Neural progenitor cell (in vitro differentiated cells): ENCODE results near the gene BGN. TPM values are rescaled to one million over a fixed set of nuclear protein-coding genes. Genes with fewer than 3 reads are reported as not detected.

Experiments used
- DNase-seq: peaks from one replicate; pipeline ENCODE4 v3.0.0-alpha.2; 2016; ENCODE audit warnings: low spot score
- H2AFZ ChIP-seq: fragments of 200-600 bp; sonication (generic); replicated peaks from 2 replicates; pipeline ENCODE4 v1.6.1; 2016; ENCODE audit warnings: antibody characterized with exemption
- H3F3A ChIP-seq: fragments of 200-600 bp; sonication (generic); 2 replicates; pipeline ENCODE4 v1.6.1; 2016; ENCODE audit warnings: antibody characterized with exemption, low read depth
- H3K27ac ChIP-seq: fragments of 200-600 bp; sonication (generic); 2 replicates; pipeline ENCODE4 v1.5.1; 2016; ENCODE audit warnings: mild to moderate bottlenecking
- H3K27me3 ChIP-seq: fragments of 200-600 bp; sonication (generic); 2 replicates; pipeline ENCODE4 v1.6.1; 2016; ENCODE audit warnings: mild to moderate bottlenecking, moderate library complexity
- H3K36me3 ChIP-seq: fragments of 200-600 bp; sonication (generic); 2 replicates; pipeline ENCODE4 v1.5.1; 2016
- H3K4me1 ChIP-seq: fragments of 200-600 bp; sonication (generic); 2 replicates; pipeline ENCODE4 v1.6.1; 2016; ENCODE audit warnings: mixed run types
- H3K4me2 ChIP-seq: fragments of 200-600 bp; sonication (generic); 2 replicates; pipeline ENCODE4 v1.6.1; 2016
- H3K4me3 ChIP-seq: fragments of 200-600 bp; sonication (generic); 2 replicates; pipeline ENCODE4 v1.5.1; 2016
- H3K79me2 ChIP-seq: fragments of 200-600 bp; sonication (generic); 2 replicates; pipeline ENCODE4 v1.6.1; 2016; ENCODE audit warnings: low read depth
- H3K9ac ChIP-seq: fragments of 200-600 bp; sonication (generic); 2 replicates; pipeline ENCODE4 v1.6.1; 2016
- H3K9me3 ChIP-seq: fragments of 200-600 bp; sonication (generic); 2 replicates; pipeline ENCODE4 v1.5.1; 2016; ENCODE audit warnings: low read depth
- H4K20me1 ChIP-seq: fragments of 200-600 bp; sonication (generic); 2 replicates; pipeline ENCODE4 v1.6.1; 2016; ENCODE audit warnings: low read depth
- H3K27ac Mint-ChIP-seq: 3 replicates; pipeline ENCODE4 v1.8.0; 2021; ENCODE audit warnings: mixed read lengths
- H3K27me3 Mint-ChIP-seq: 2 replicates; pipeline ENCODE4 v1.8.0; 2022; ENCODE audit warnings: low read depth, mild to moderate bottlenecking, inconsistent platforms, moderate library complexity, mixed read lengths; ENCODE audit not compliant: insufficient read depth
- H3K36me3 Mint-ChIP-seq: 3 replicates; pipeline ENCODE4 v1.8.0; 2021; ENCODE audit warnings: mixed read lengths
- H3K4me1 Mint-ChIP-seq: 3 replicates; pipeline ENCODE4 v1.8.0; 2021; ENCODE audit warnings: mixed read lengths
- H3K4me3 Mint-ChIP-seq: 3 replicates; pipeline ENCODE4 v1.8.0; 2021; ENCODE audit warnings: mild to moderate bottlenecking, moderate library complexity, mixed read lengths
- H3K9me3 Mint-ChIP-seq: 3 replicates; pipeline ENCODE4 v1.8.0; 2020; ENCODE audit warnings: mixed read lengths
- EZH2 ChIP-seq: fragments of 200-600 bp; sonication (generic); IDR thresholded peaks from 2 replicates; pipeline ENCODE4 v1.6.1; 2017; ENCODE audit warnings: antibody characterized with exemption, mild to moderate bottlenecking, moderate library complexity
- EZH2phosphoT487 ChIP-seq: fragments of 200-600 bp; sonication (generic); IDR thresholded peaks from 2 replicates; pipeline ENCODE4 v1.6.1; 2017; ENCODE audit warnings: antibody characterized with exemption
- total RNA-seq: library from RNA; depleted of rRNA; stranded (reverse); fragments of >200 nt; gene quantifications from 2 replicates; pipeline ENCODE4 v1.2.3, GENCODE V29; 2015; ENCODE audit warnings: low replicate concordance
- TF ChIP-seq, protein P1 (sequence below): fragments of 200-600 bp; sonication (generic); IDR thresholded peaks from 2 replicates; pipeline ENCODE4 v1.5.1; 2017; ENCODE audit warnings: antibody characterized with exemption, mild to moderate bottlenecking

BGN gene
- total RNA-seq, 1 donor from 2014 or later = not detected

- no peak overlapping the region for H3K4me3 ChIP-seq
- H3K27me3 Mint-ChIP-seq = peaks cover 22% of the 10 kb centered on the region
- H3K9ac ChIP-seq = no peak overlapping the region
- DNase-seq = no peak
- no peak overlapping the region for H2AFZ ChIP-seq
- no peaks in the 10 kb centered on the region for H3K36me3 ChIP-seq
- H3K27ac ChIP-seq = no peak overlapping the region
- TF ChIP-seq EZH2phosphoT487 (no peak), EZH2 (no peak)
- TF ChIP-seq, protein P1, sequence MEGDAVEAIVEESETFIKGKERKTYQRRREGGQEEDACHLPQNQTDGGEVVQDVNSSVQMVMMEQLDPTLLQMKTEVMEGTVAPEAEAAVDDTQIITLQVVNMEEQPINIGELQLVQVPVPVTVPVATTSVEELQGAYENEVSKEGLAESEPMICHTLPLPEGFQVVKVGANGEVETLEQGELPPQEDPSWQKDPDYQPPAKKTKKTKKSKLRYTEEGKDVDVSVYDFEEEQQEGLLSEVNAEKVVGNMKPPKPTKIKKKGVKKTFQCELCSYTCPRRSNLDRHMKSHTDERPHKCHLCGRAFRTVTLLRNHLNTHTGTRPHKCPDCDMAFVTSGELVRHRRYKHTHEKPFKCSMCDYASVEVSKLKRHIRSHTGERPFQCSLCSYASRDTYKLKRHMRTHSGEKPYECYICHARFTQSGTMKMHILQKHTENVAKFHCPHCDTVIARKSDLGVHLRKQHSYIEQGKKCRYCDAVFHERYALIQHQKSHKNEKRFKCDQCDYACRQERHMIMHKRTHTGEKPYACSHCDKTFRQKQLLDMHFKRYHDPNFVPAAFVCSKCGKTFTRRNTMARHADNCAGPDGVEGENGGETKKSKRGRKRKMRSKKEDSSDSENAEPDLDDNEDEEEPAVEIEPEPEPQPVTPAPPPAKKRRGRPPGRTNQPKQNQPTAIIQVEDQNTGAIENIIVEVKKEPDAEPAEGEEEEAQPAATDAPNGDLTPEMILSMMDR = no peak
- H3F3A ChIP-seq = no peaks in the 10 kb centered on the region
- H4K20me1 ChIP-seq = no peaks in the 10 kb centered on the region
- H3K27me3 ChIP-seq = peaks cover 67% of the 10 kb centered on the region
- no peak overlapping the region for H3K4me3 Mint-ChIP-seq
- H3K4me1 Mint-ChIP-seq = peaks cover 9% of the 10 kb centered on the region
- peaks cover 15% of the 10 kb centered on the region for H3K9me3 Mint-ChIP-seq
- H3K27ac Mint-ChIP-seq = no peak overlapping the region
- no peaks in the 10 kb centered on the region for H3K79me2 ChIP-seq
- H3K9me3 ChIP-seq = no peaks in the 10 kb centered on the region
- H3K36me3 Mint-ChIP-seq = no peaks in the 10 kb centered on the region
- H3K4me1 ChIP-seq = no peaks in the 10 kb centered on the region
- H3K4me2 ChIP-seq = no peak overlapping the region
Observed at GRCh38 chrX:153520287-153520917, 25.6 kb downstream of the BGN start.

DNA sequence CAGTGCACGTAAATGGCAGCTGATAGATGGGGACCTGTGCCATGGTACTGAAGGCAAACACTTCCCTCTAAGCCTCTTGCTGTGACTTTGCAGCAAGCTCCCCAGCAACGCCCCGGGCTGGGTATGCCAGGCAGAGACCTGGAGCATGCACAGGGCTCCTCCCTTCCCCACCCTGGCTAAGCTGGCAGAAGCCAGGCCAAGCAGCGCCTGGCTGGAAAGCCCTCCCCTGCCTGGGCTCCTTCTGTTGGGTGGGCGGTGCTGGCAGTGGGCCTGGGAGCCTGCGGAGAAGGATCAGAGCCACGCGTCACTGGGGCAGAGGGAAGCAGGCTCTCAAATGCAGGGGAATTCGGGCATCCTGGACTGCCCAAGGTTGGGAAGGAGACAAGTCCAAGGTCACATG lies 26.3 kb downstream of the BGN start:
- Histone ChIP-seq H3F3A (no peaks in the 10 kb centered on the region), H2AFZ (no peak overlapping the region), H3K27me3 (peaks cover 60% of the 10 kb centered on the region), H3K4me3 (no peak overlapping the region), H3K27ac (no peak overlapping the region), H3K4me2 (no peak overlapping the region), H3K9ac (no peak overlapping the region), H3K79me2 (no peaks in the 10 kb centered on the region), H3K36me3 (no peaks in the 10 kb centered on the region), H3K9me3 (no peaks in the 10 kb centered on the region), H3K4me1 (no peaks in the 10 kb centered on the region), H4K20me1 (no peaks in the 10 kb centered on the region)
- no peak for TF ChIP-seq EZH2phosphoT487
- TF ChIP-seq EZH2 = no peak
- TF ChIP-seq, protein P1 = no peak
- no peak overlapping the region for H3K4me3 Mint-ChIP-seq
- no peak overlapping the region for H3K27ac Mint-ChIP-seq
- H3K9me3 Mint-ChIP-seq = peaks cover 13% of the 10 kb centered on the region
- no peaks in the 10 kb centered on the region for H3K36me3 Mint-ChIP-seq
- peaks cover 8% of the 10 kb centered on the region for H3K4me1 Mint-ChIP-seq
- H3K27me3 Mint-ChIP-seq = peaks cover 22% of the 10 kb centered on the region
- DNase-seq = no peak

DNA sequence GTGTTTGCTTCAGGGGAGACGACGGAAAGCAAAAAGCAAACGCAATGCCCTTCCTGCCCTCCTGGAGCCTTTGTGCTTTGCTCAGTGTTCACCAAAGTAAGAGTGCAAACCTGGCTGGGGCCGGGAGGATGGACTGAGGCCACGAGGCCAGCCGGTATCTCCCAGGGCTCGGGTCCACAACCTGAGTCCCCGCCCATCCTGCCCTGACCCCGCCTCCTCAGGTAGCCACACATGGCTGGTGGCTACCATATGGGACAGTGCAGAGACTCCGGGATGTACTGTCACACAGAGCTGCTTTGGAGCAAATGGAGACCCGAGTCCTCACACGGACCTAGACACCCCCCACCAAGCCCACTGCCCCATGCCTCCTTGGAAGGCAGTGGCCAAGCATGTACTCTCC lies 27.5 kb downstream of the BGN start:
- no peak for DNase-seq
- Histone ChIP-seq H3K9me3 (no peaks in the 10 kb centered on the region), H3K27ac (no peak overlapping the region), H3K4me2 (no peak overlapping the region), H3F3A (no peaks in the 10 kb centered on the region), H3K27me3 (peaks cover 48% of the 10 kb centered on the region), H2AFZ (no peak overlapping the region), H3K4me1 (no peaks in the 10 kb centered on the region), H3K36me3 (no peaks in the 10 kb centered on the region), H4K20me1 (no peaks in the 10 kb centered on the region), H3K9ac (no peak overlapping the region), H3K79me2 (no peaks in the 10 kb centered on the region), H3K4me3 (no peak overlapping the region)
- Mint-ChIP-seq H3K9me3 (peaks cover 15% of the 10 kb centered on the region), H3K4me3 (no peak overlapping the region), H3K27ac (no peak overlapping the region), H3K27me3 (peaks cover 18% of the 10 kb centered on the region), H3K4me1 (peaks cover 6% of the 10 kb centered on the region), H3K36me3 (no peaks in the 10 kb centered on the region)
- TF ChIP-seq, protein P1 = no peak
- TF ChIP-seq EZH2 (no peak), EZH2phosphoT487 (no peak)
